HG02970 (cell line): Measurements from ENCODE around the gene TMEM116.
"Not testable (repeated sequence)": the region's sequence is repeated elsewhere in the genome, so short reads cannot be mapped to it uniquely, and the experiment has no call there.

Source experiments
- ATAC-seq: cut with Tn5 transposase; IDR thresholded peaks from one replicate; pipeline ENCODE4 v1.9.1; 2021; ENCODE audit warnings: mild to moderate bottlenecking, moderate library complexity, moderate number of reproducible peaks; ENCODE audit not compliant: unreplicated experiment, low FRiP score

TMEM116 gene

DNA sequence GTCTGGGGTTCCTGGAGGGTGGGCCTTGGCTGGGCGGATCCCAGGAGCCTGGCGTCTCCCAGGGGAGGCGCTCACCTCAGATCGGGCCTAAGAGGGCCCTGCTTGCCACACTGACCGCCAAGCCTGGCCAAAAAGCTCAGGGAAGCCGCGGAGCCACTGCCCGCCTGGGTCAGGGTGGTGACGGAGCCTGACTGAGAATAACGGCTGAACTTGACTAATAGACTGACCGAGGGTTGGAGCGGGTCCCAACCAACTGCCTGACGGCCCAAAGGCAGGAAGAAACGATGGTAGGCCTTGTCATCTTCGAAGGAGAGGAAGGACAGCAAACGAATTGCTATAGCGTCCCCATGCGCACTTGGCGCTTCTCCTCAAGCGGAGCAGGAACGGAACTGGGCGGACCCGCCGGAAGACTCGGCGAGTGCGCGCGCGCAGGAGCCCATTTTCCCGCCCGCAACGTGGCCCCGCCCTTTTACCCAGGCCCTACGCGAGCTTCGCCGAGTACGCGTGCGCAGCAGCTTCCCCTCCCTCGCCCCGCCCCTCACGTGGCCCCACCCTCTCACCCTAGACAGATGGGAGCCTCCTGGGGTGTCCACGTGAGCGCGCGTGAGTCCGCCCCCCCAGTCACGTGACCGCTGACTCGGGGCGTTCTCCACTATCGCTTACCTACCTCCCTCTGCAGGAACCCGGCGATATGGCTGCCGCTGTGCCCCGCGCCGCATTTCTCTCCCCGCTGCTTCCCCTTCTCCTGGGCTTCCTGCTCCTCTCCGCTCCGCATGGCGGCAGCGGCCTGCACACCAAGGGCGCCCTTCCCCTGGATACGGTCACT, at the start of gene TMEM116, which contains the start of gene ERP29:
TSS of gene TMEM116 (minus strand) at position 391 of the 826 bp plus-strand sequence. CDS start 7,895 bp downstream, outside the sequence.
TSS of gene ERP29 (plus strand) at position 652 of the 826 bp plus-strand sequence. CDS start at position 692, 40 bp downstream.
- ATAC-seq, result peak; percentile 78

DNA sequence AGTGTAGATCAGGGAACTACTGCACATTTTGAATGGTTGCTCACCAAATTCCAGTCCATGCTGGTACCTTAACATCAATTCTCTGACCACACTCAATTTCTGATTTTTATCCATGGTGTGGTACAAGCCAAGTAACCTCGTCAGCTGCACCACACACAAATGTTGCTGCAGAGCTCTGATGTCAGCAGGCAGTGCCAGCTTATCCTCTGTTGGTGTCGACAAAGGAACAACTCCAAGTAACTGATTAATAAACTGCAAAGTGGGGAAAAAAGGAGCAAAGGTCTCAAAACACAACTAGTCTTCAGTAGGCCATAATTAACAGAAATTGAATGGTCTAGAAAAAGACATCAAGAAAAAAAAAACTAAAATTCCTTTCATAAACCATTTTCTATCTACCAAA, 48.2 kb upstream of the TMEM116 start:
- no peak for ATAC-seq

DNA sequence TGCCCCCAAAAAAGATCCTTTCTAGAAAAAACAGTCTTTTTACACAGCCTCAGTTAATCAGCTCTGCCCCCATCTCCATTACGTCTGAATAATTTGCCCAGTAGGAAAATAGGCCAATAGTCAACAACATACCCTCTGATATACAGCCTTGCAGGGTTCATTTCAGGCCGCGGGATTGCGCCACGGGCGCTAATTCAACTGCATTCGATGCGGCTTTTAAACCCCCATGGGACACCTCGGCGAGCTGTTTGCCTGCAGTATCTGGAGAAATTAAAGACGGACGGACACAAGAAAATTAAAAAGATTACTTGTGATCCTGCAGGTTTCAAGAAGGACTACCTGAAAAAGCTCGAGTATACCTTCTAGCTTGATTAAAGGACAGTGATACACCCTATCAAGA, 36.4 kb upstream of the TMEM116 start:
- ATAC-seq, result no peak

DNA sequence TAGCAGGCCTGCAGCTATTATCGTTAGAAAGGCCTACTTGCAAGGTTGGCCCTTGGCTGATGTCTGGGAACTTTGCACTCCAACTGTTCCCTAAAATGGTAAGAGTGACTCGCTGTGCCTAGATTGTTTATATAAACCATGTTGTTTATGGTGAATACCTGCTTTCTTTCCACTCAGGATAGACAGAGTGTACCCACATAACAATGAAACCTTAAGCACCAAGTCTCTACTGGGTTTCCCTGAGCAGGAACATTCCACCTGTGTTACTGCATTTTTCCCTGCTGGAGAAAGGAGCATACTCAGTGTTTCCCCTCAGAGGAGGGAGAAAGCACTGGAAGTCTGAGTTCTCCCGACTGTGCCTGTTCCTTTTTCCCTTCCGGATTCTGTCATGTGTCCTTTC, 33.0 kb upstream of the TMEM116 start:
- ATAC-seq, result no peak

DNA sequence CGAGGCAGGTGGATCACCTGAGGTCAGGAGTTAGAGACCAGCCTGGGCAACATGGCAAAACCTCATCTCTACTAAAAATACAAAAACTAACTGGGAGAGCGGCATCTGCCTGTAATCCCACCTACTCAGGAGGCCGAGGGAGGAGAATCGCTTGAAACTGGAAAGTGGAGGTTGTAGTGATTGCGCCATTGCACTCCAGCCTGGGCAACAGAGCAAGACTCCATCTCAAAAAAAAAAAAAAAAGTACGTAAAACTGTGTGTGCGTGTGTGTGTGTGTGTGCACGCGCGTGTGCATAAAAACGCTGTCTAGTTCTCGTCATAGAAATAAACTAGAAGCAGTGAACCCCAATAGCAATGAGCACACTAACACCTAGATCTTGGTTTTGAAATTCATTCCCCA, 23.6 kb upstream of the TMEM116 start:
- not testable (repeated sequence) for ATAC-seq

DNA sequence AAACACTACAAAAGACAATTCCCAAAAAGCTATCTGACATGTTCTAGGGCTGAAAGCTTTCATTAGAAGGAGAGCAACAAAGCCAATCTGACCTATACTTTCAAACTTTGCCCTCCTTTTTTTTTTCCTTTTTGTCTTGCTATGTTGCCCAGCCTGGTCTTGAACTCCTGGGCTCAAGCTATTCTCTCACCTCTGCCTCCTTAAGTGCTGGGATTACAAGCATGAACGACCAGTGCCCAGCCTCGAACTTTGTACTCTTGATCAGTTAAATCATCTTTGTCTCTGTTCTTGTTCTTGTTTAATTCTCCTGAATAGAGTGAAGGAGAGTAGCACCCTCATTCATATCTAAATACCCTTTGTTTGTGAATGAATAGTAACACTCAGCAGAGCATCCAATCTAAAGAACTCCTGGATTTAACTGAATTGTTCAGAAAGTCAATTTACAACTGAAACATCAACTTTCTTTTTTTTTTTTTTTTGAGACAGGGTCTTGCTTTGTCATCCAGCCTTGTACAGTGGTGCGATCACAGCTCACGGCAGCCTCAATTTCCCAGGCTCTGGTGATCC, 22.3 kb upstream of the TMEM116 start:
- ATAC-seq, result no peak

DNA sequence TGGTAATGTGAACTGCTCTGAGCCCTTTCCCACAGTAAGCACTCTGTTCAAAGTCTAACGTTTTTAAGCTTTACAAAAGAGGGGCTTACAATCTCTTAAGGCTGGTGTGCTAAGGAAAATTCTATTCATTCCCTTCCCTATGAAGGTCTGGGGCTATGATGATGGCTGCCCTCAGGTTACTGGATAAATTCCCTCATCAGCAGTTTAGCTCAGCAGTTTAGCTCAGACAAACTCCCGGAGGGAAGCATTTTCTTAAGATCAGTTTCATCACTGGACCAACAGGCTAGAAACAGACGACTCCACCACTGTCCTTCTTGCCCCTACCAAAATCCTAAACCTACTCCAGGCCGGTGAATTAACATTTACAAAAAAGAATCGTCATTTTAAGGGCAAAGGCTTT, 19.3 kb upstream of the TMEM116 start:
- ATAC-seq, result no peak

DNA sequence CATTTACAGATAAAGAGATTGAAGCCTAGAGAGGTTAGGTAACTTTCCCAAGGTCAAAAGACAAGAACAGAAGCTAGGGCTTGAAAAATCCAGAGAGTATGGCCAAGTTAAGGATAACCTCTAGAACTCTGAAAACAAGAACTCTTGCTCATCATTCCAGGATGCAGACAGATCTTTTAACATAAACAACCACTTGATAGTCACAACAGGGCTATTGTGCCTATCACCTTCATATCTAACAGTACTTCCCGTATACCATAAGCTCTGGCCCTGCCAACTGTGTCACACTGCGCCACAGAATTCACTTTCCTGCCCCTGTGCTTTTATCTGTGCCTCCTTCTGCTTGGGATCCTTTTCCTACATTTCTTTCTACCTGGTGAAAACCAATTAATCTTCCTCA, 18.5 kb upstream of the TMEM116 start:
- ATAC-seq, result no peak

DNA sequence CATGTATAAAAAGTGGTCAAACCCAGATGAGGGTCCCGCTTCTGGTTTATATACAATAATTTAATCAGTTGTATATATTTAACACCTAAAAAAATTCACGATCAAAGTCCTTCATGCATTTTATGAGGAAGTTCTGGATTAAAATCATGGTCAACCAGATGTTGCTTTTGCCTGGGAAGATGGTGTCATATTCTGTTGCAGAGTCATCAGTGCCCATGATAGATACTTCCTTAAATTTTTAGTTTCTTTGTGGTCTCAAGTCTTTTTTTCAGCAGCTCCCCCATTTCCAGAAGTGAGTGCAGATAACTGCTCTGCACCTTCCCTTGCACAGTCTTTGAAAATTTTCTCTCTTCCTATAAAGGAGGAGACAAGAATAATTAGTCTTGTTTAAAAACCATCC, 16.3 kb upstream of the TMEM116 start:
- ATAC-seq, result no peak

DNA sequence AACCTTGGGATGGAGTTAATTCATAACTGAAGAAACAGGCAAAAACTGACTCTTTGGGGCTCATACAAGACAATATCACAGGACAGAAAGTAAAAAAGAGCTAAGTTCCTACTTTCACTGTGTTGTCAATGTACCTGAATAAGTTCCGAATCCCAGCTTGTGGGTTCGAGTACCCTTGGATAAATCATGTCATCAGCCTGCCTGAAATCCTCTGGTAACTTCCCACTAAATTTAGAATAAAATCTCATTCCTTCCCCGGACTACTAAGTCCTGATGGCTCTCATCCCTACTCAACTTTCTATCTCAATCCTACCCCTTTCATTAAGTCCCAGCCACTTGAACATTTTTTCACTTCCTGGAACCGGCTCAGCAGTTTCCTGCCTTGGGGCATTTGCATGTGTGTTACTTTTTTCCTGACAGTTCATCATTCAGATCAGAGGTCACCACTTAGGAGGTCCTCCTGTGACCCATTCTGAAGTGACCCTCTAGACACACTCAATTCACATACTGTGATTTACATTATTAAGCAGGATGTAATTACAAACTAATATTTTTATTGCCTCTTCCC, 12.9 kb upstream of the TMEM116 start:
- no peak for ATAC-seq

DNA sequence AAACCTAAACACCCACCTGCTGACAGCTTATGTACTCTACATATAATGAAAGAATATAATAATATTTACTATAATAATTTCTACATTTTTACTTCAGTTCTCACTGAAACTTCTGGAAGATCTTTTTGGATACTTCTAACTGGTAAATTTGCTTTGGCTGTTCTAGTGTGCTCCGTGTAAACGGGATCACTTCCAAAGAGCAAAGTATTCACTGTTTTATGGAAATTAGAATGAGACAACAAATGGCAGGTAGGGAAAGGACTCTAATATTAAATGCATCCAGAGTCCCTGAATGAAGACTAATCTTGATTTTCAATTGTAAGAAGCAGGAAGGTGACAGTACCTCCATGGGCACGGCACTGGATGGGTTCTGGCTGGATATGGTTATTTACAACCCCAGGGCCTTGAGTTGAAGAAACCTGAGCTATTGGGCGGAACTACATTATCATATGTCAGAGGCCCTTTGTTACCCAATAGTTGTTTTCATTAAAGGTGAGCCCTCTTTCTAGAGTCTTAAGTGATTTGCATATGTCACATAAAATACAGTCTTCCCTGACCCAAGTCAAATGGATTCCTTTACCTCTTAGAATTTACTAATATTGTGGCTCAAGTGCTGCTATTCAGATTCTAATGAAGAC, 10.9 kb upstream of the TMEM116 start:
- ATAC-seq, result no peak

DNA sequence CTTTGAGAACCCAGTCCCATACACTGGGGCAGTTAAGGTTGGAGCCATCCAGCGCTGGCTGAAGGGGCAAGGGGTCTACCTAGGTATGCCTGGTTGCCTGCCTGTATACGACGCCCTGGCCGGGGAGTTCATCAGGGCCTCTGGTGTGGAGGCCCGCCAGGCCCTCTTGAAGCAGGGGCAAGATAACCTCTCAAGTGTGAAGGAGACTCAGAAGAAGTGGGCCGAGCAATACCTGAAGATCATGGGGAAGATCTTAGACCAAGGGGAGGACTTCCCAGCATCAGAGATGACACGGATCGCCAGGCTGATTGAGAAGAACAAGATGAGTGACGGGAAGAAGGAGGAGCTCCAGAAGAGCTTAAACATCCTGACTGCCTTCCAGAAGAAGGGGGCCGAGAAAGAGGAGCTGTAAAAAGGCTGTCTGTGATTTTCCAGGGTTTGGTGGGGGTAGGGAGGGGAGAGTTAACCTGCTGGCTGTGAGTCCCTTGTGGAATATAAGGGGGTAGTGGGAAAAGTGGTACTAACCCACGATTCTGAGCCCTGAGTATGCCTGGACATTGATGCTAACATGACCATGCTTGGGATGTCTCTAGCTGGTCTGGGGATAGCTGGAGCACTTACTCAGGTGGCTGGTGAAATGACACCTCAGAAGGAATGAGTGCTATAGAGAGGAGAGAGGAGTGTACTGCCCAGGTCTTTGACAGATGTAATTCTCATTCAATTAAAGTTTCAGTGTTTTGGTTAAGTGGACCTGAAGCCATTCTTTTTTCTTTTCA, 9.5 kb upstream of the TMEM116 start:
- ATAC-seq, result no peak

DNA sequence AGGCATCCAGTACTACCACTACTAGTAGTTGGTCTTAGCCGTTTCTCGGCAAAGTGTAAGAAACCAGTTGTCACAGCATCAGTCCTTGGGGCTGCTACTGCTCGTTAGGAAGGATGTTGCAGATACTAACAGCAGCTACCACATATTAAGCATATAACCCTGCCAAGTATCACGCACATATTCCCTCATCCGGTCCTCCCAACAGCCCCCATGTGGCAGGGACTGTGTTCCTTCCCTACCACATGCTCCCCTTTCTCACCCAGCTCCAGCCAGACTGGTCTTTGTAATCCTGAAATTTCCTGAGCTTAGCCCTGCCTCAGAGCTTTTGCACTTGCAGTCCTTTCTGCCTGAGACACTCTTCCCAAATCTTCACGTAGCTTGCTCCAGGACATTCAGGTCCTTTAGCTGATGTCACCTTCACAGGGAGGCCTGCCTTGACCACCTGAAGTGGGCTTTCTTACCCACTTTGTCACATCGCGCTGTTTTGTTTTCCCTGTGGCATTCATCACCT, 8.0 kb upstream of the TMEM116 start:
- no peak for ATAC-seq

DNA sequence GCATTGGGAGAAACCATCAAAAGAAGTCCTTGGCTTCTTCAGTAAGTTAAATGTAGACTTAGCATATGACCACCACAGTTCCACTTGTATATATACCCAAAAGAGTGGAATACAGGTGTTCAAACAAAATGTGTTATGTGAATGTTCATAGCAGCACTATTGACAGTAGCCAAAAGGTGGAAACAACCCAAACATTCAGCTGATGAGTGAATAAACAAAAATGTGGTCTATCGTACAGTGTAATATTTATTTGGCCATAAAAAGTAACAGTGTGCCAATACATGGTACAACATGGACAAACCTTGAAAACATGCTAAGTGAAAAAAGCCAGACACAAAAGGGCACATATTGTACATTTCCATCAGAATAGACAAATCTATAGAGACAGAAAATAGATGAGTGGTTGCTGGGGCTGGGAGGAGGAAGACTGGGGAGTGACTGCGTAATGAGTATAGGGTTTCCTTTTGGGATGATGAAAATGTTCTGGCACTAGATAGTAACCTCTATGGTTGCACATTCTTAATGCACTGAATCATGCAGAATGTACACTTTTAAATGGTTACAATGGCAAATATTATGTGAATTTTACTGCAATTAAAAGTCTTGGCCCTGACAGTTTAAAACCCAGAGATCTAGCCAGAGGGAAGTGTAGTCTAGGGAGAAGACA, 5.7 kb upstream of the TMEM116 start:
- no peak for ATAC-seq

DNA sequence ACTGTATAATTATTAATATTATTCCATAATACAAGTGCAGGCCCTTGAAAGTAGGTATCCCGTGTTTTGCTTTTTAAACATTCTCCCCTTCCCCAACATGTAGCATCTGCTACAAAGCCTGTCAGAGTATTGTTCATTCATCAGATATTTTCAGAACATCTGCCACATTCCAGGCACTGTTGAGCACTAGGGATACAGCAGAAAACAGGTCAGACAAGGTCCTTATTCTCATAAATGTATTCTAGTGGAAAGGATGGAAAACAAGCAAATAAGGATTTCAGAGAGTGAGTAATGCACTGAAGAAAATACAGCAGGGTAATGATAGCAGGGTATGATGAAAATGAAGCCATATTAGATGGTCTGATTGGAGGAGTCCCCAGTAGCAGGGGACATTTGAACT, 4.1 kb upstream of the TMEM116 start:
- no peak for ATAC-seq

DNA sequence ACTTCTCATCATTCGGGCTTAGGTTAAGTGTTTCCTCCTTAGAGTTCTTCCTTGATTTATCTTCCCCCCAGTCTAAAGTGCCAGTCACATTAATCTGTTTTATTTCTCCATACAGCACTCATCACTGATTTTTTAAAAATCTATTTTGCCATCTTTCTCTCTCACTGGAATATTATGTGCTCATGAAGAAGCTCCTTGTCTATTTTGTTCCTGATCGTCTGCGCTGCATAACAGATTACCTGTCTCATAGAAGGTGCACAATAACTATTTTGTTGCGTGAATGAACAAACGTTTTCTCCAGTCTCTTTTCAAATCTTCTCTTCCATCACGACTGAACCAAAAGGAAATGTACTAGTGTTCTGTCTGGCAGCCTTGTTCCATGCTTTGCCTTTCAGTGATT, 3.0 kb upstream of the TMEM116 start:
- ATAC-seq, result no peak

DNA sequence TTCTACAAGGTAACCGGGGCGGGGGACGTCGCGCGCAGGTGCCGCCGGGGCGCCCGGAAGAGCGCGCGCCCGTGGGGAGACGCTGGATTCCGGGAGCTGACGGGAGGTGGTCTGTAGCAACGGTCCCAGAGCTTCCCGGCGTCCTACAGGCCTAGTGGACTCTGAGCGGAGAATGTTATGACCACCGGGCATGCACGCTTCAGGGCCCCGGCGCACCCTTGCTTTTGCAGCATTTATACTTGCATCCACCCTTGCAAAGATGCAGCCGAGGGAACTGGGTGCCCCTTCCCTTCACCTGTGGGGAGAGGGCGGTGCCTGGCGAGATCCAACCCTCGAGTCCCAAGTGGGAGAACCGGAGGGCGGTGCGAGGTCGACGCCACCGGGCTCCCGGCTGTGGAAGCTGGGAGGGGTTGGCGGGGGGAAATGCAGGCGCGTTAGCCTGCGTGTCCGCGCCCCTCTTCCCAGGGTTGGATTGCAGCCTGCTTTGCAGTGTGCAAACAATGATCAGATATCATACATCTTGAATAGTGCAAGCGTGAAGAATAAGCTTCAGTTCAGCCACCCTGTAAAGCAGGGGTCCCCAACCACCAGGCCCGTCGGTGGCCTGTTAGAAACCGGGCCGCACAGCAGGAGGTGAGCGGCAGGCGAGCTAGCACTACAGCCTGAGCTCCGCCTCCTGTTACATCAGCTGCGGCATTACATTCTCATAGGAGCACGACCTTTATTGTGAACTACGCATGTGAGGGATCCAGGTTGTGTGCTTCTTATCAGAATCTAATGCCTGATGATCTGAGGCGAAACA, 837 bp upstream of the TMEM116 start:
- ATAC-seq, result peak; percentile 27

DNA sequence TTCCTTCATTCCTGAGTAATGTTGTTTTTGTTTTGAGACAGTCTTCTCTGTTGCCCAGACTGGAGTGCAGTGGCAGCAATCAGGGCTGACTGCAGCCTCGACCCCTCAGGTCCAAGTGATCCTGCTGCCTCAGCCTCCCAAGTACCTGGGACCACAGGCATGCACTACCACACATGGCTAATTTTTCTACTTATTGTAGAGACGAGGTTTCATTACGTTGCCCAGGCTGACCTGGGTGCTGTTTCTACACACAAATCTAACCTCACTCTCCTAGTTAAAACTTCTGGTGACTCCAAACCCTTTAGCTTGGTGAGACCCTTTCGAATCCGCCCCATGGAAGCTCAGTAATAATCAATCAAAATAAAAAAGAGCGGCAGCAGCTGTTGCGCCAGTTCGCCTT, 1.3 kb downstream of the TMEM116 start:
- ATAC-seq, result no peak
